AG04450 (cell line): Measurements from ENCODE around the gene TNIK. TPM values are rescaled to one million over a fixed set of nuclear protein-coding genes. Genes with fewer than 3 reads are reported as not detected.

Experiments used
- CTCF ChIA-PET: fragments of 300-600, 350-600 bp; formaldehyde crosslinking; extraction: SDS; loops from one replicate; lab custom pipeline; 2022; ENCODE audit warnings: antibody characterized with exemption, inconsistent platforms; lab: Charles Lee
- POLR2A ChIA-PET: fragments of 350-600 bp; formaldehyde crosslinking; extraction: SDS; loops from one replicate; lab custom pipeline; 2021; ENCODE audit warnings: antibody characterized with exemption, inconsistent platforms; lab: Yijun Ruan, JAX
- DNase-seq: peaks from one replicate; pipeline ENCODE4 v3.0.0-alpha.2; 2011; ENCODE audit warnings: low read depth, low spot score
- H3K27ac ChIP-seq: one replicate; pipeline ENCODE4 v1.5.1; 2012; ENCODE audit warnings: low read depth, low read length, control low read depth
- H3K27me3 ChIP-seq: one replicate; pipeline ENCODE4 v1.6.0; 2012; ENCODE audit warnings: low read length; ENCODE audit not compliant: control insufficient read depth, insufficient read depth
- H3K4me3 ChIP-seq: 2 replicates; pipeline ENCODE4 v1.5.1; 2011; ENCODE audit warnings: mild to moderate bottlenecking, low read depth, low read length, control low read depth
- H3K9me3 ChIP-seq: 2 replicates; pipeline ENCODE4 v1.5.1; 2012; ENCODE audit warnings: low read length; ENCODE audit not compliant: control insufficient read depth, insufficient read depth
- polyA plus RNA-seq: library from polyadenylated mRNA; depleted of rRNA; stranded (reverse); fragments of >200 nt; gene quantifications from 2 replicates; pipeline ENCODE4 v1.2.3, GENCODE V29; 2011
- TF ChIP-seq, protein P1 (sequence below): IDR thresholded peaks from 2 replicates; pipeline ENCODE4 v1.5.1; 2011; ENCODE audit warnings: low read depth, low read length, control low read depth, inconsistent platforms

TNIK gene
- polyA plus RNA-seq, 1 experiment = 9.0 TPM

DNA sequence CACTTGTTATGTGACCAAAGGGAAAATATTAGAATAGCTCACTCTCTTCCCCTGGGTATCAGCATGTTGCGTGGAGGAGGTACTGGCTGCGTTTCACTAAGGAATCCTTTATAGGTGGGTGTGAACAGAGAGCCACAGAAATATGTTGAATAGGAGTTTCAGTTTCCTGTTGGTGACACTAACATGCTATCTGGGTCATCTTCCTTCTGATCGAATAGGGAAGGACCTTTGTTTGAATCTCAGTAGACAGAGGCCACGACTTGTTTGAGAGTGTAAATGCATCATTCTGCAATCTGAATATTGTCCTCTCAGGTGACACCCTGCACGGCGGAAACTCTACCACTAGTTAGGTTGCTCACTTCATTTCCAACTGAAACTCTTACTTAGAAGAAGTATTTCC is 275.8 kb downstream of the TNIK start:
- no peak for DNase-seq
- Histone ChIP-seq H3K27ac (no peak overlapping the region), H3K27me3 (no peaks in the 10 kb centered on the region), H3K4me3 (no peak overlapping the region), H3K9me3 (no peaks in the 10 kb centered on the region)
- POLR2A ChIA-PET = no interaction called here
- TF ChIP-seq, protein P1, sequence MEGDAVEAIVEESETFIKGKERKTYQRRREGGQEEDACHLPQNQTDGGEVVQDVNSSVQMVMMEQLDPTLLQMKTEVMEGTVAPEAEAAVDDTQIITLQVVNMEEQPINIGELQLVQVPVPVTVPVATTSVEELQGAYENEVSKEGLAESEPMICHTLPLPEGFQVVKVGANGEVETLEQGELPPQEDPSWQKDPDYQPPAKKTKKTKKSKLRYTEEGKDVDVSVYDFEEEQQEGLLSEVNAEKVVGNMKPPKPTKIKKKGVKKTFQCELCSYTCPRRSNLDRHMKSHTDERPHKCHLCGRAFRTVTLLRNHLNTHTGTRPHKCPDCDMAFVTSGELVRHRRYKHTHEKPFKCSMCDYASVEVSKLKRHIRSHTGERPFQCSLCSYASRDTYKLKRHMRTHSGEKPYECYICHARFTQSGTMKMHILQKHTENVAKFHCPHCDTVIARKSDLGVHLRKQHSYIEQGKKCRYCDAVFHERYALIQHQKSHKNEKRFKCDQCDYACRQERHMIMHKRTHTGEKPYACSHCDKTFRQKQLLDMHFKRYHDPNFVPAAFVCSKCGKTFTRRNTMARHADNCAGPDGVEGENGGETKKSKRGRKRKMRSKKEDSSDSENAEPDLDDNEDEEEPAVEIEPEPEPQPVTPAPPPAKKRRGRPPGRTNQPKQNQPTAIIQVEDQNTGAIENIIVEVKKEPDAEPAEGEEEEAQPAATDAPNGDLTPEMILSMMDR = no peak
- CTCF ChIA-PET = no interaction called here

DNA sequence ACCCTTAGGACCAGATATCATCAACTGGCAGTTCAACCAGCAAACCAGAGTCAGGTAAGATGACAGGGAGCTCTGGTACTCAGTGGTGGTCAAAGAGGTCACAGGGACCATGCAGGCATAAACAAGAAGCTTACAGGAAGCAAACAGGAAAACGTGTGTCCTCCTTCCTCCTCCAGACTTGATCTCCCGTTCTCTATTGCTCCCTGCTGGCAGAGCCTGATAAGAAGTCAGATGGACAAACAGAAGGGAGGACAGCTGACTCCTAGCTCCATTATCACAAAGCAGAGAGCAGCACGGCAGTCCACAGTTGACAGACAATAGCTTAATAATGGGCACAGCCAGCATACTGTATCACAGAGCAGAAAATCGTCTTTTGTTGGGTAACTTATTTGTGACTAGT is 277.2 kb downstream of the TNIK start:
- POLR2A ChIA-PET = no interaction called here
- no peak overlapping the region for H3K27ac ChIP-seq
- H3K9me3 ChIP-seq = no peaks in the 10 kb centered on the region
- DNase-seq = no peak
- TF ChIP-seq, protein P1 = peak; percentile 51
- H3K27me3 ChIP-seq = no peaks in the 10 kb centered on the region
- no peak overlapping the region for H3K4me3 ChIP-seq
- CTCF ChIA-PET = interaction anchor here (0.8 to 1.4 kb wide), 5 partner anchors 10 to 221 kb away, joined by 3 to 8 read pairs (median 3); no protein-coding TSS in a partner anchor

DNA sequence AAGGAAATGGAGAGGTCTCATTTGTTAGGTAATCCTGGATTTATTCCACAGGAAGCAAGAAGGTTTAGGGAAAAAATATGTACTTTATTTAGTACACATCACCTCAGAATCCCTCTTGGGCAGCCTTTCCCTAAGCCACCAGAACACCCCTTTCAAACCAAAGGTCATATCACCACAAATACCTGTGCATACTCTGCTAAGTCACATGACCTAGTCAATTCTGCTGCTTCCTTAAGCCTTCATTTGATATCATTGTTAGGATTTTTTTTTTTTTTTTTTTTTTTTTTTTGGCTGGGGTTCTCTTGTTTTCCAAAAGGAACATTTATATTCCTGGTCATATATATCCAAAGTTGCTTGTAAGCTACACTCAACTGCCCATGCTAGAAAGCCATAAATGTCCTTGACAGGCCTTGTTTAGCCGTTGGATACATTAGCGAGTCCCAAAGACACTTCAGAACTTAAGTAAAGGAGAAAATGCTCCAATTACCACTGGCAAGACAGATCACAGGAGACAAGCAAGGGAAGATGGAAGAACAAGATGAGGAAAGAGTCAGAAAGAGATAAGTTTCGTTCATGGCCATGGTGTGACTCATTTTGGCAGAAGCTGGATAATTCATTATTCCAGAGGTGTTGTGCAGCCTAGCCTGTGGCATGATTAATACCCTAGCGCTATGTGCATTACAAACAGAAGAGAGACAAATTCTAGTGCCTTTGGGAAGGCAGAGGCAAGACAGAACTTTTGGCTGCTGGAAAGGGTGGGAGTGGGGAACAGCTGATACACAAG is 278.1 kb downstream of the TNIK start:
- no peak for DNase-seq
- H3K27ac ChIP-seq = no peak overlapping the region
- POLR2A ChIA-PET = no interaction called here
- H3K9me3 ChIP-seq = no peaks in the 10 kb centered on the region
- H3K27me3 ChIP-seq = no peaks in the 10 kb centered on the region
- TF ChIP-seq, protein P1 = no peak
- CTCF ChIA-PET = interaction anchor here (0.6 to 1.7 kb wide), 7 partner anchors 11 to 220 kb away, joined by 3 to 8 read pairs (median 5); no protein-coding TSS in a partner anchor
- H3K4me3 ChIP-seq = no peak overlapping the region

DNA sequence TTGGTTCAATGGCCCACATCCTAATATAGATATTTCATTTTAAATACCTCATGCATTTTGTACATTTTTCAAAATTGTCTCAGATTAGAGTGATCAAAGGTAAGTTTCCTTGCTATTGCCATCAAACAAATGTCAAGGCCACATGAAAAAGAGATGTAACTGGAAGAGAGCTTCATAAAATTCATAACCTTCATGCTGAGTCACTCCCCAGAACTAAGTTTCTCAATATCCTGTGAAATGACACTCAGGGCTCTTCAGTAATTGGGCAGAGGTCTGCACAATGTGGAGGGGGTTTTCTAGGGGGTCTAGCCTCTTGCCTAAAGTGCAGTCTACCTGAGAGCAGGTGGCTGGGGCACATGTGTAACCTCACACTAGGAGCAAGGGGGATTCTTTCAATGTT is 281.5 kb downstream of the TNIK start:
- Histone ChIP-seq H3K4me3 (no peak overlapping the region), H3K27ac (no peak overlapping the region), H3K9me3 (no peaks in the 10 kb centered on the region), H3K27me3 (no peaks in the 10 kb centered on the region)
- ChIA-PET CTCF (no interaction called here), POLR2A (no interaction called here)
- TF ChIP-seq, protein P1 = no peak
- DNase-seq = no peak

DNA sequence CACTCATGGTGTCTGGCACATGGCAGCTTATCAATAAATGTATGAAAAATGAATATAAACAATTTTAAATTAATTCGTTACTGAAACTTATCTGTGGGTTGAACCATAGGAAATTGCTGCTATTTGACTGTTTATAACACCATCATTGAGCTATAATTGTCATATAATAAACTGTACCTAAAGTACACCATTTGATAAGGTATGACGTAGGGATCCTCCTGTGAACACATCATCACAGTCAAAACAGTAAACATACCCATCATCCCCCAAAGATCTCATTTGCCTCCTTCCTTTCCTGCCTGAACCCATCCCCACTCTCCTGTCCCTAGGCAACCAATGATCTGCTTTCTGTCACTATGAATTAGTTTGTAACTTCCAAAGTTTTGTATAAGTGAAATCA is 282.7 kb downstream of the TNIK start:
- H3K27me3 ChIP-seq = no peaks in the 10 kb centered on the region
- POLR2A ChIA-PET = no interaction called here
- H3K4me3 ChIP-seq = no peak overlapping the region
- CTCF ChIA-PET = no interaction called here
- TF ChIP-seq, protein P1 = no peak
- no peaks in the 10 kb centered on the region for H3K9me3 ChIP-seq
- DNase-seq = no peak
- no peak overlapping the region for H3K27ac ChIP-seq
